Spleen (tissue), 11 donors: Measurements from ENCODE around the gene COL12A1. TPM values are rescaled to one million over a fixed set of nuclear protein-coding genes. Genes with fewer than 3 reads are reported as not detected.

Experiments
- DNase-seq: peaks from one replicate; pipeline ENCODE4 v3.0.0-alpha.2; 2020
- H3K27ac ChIP-seq, 8 donors: fragments of 200-600 bp; sonication (generic) in 7 of 8; 1 replicate in 4 of 8; 2 replicates in 4 of 8; pipeline versions ENCODE4 v1.5.0 to v1.8.0; 2016 to 2021; ENCODE audit warnings: inconsistent platforms in 4 of 8, mild to moderate bottlenecking in 4 of 8, moderate library complexity in 1 of 8
- H3K27me3 ChIP-seq, 7 donors: fragments of 200-600 bp; sonication (generic) in 6 of 7; replicated peaks in 1 of 7; 1 replicate in 4 of 7; 2 replicates in 3 of 7; pipeline versions ENCODE4 v1.5.0 to v1.8.0; 2016 to 2021; ENCODE audit warnings: inconsistent platforms in 3 of 7, mild to moderate bottlenecking in 1 of 7
- H3K36me3 ChIP-seq, 6 donors: fragments of 200-600 bp; sonication (generic) in 5 of 6; 1 replicate in 4 of 6; 2 replicates in 2 of 6; pipeline versions ENCODE4 v1.5.0 to v1.8.0; 2016 to 2021; ENCODE audit warnings: inconsistent platforms in 2 of 6
- H3K4me1 ChIP-seq, 6 donors: fragments of 200-600 bp; sonication (generic) in 5 of 6; 1 replicate in 3 of 6; 2 replicates in 3 of 6; pipeline versions ENCODE4 v1.5.0 to v1.8.0; 2016 to 2021; ENCODE audit warnings: inconsistent platforms in 3 of 6
- H3K4me3 ChIP-seq, 8 donors: fragments of 200-600 bp; sonication (generic) in 7 of 8; 1 replicate in 4 of 8; 2 replicates in 4 of 8; pipeline versions ENCODE4 v1.5.0 to v1.8.0; 2016 to 2021; ENCODE audit warnings: inconsistent platforms in 4 of 8, mild to moderate bottlenecking in 4 of 8, moderate library complexity in 2 of 8
- H3K9me3 ChIP-seq, 8 donors: fragments of 200-600 bp; sonication (generic) in 7 of 8; 1 replicate in 4 of 8; 2 replicates in 4 of 8; pipeline versions ENCODE4 v1.5.0 to v1.8.0; 2016 to 2021; ENCODE audit warnings: inconsistent platforms in 4 of 8
- POLR2A ChIP-seq, 3 donors: fragments of 450-650 bp; IDR thresholded peaks; one replicate each; pipeline ENCODE4 v1.5.1; 2017; ENCODE audit warnings: antibody characterized with exemption in 3 of 3, mild to moderate bottlenecking in 1 of 3
- POLR2AphosphoS5 ChIP-seq, 3 donors: sonication (generic); formaldehyde crosslinking; IDR thresholded peaks; one replicate each; pipeline ENCODE4 v1.5.1; 2017; ENCODE audit warnings: antibody characterized with exemption in 3 of 3
- WGBS, 5 donors: extraction: QIAGEN DNeasy Blood & Tissue Kit in 3 of 5; methylation state at CpG; one replicate each; pipeline versions ENCODE4 v1.1.5 to v1.1.7; 2013 to 2018; 5-methylcytosine and 5-hydroxymethylcytosine counted together
- intact Hi-C: fragments of 100-400 bp; cut with DNase I; formaldehyde crosslinking; loops from one replicate; pipeline ENCODE4 v1.15.0; 2023; ENCODE audit warnings: low total_unique reads
- polyA plus RNA-seq, 3 donors: library from polyadenylated mRNA; stranded (reverse); fragments of 200-250 nt; gene quantifications; one replicate each; pipeline ENCODE4 v1.2.1, GENCODE V29; 2013
- total RNA-seq, 7 donors: library from RNA; depleted of rRNA in 3 of 7; stranded (reverse); fragments of >200 nt in 3 of 7; fragmentation: NEBNext Ultra II Directional in 4 of 7; extraction: Animal tissue kit (Norgen Biotek cat#: 25700) in 4 of 7; gene quantifications; one replicate each; pipeline versions ENCODE4 v1.1.0 to v1.2.1, GENCODE V29; 2016 to 2021
- TF ChIP-seq, protein P1 (sequence below), 11 experiments: fragments of 200-600 bp in 7 of 11; fragments of 450-650 bp in 4 of 11; sonication (generic) in 4 of 11; IDR thresholded peaks in 8 of 11; conservative IDR thresholded peaks in 3 of 11; 1 replicate in 7 of 11; 2 replicates in 4 of 11; pipeline versions ENCODE4 v1.4.0 to v1.8.0; 2016 to 2021; ENCODE audit warnings: antibody characterized with exemption in 11 of 11, inconsistent platforms in 4 of 11, mild to moderate bottlenecking in 1 of 11
- donor health status: healthy with polysubstance abuse.
- donor health status: DM: no; HTN: no; CAD: no; lungs with moderate emphysema.
- donor health status: DM: no; HTN: no; CAD: no.
- donor health status: Bipolar disorder and iron deficiency.
- donor health status: healthy.
- donor health status: DM: no; HTN: no; CAD: no.
- donor health status: DM: yes; HTN: yes; CAD: no.

COL12A1 gene
- total and polyA plus RNA-seq, 10 donors: 2.5 to 32.6 (median 21.2) TPM

DNA sequence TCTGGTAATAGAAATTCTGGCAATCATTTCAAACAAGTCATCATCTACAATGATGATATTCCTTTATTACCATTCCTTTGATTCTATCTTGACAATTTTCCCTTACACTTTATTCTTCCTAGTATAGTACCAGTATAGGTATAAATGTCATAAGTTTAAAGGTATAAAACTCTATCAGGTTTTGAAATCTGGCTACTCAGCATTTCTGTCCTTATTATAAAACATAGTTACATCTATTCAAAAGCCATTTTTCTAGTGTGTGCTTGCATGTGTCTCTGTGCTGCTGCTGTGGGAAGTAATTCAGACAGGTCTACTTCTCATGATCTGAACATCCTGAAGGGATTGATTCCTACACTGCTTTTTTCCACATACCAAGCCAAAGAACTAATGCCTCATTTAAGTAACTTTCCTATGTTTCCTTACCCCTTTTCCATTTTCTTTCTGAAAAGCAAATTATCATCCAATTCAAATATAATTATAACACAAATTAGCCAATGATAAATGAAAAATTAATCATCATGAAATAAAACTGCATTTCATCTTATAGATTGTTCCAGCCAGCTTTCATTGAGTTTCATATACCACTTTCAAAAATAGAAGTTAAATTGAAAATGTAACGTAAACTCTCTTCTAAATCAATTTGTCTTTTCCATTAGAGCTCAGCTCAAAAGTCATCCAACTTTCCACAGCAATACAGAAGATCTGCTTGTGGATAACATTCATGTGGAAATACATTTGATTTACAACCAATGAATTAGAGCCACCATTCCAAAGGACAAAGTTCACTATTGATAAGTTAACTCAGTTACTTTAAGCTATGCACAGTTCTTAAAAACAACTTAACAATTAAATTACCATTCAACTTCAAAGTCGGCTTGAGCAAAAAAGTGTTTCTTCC lies 35.9 kb downstream of the COL12A1 start:
- DNase-seq: no peak
- Histone ChIP-seq H3K27me3 (peaks cover 0 to 5% (median 0%) of the 10 kb centered on the region in 7 donors), H3K36me3 (no peaks in the 10 kb centered on the region), H3K9me3 (no peaks in the 10 kb centered on the region), H3K4me3 (no peak overlapping the region), H3K4me1 (peaks cover 0 to 3% (median 0%) of the 10 kb centered on the region in 6 donors), H3K27ac (no peak overlapping the region)
- 69 to 93% (median 76%) methylated on average over 2 of the region's 2 CpGs for WGBS, 5 donors
- intact Hi-C loops: no loop called here
- TF ChIP-seq POLR2AphosphoS5 (IDR thresholded peaks at IDR 0.05) (no peak), POLR2A (IDR thresholded peaks at IDR 0.05) (no peak)
- TF ChIP-seq, protein P1, sequence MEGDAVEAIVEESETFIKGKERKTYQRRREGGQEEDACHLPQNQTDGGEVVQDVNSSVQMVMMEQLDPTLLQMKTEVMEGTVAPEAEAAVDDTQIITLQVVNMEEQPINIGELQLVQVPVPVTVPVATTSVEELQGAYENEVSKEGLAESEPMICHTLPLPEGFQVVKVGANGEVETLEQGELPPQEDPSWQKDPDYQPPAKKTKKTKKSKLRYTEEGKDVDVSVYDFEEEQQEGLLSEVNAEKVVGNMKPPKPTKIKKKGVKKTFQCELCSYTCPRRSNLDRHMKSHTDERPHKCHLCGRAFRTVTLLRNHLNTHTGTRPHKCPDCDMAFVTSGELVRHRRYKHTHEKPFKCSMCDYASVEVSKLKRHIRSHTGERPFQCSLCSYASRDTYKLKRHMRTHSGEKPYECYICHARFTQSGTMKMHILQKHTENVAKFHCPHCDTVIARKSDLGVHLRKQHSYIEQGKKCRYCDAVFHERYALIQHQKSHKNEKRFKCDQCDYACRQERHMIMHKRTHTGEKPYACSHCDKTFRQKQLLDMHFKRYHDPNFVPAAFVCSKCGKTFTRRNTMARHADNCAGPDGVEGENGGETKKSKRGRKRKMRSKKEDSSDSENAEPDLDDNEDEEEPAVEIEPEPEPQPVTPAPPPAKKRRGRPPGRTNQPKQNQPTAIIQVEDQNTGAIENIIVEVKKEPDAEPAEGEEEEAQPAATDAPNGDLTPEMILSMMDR (IDR thresholded peaks at IDR 0.05 in 8 of 11, conservative IDR thresholded peaks at IDR 0.05 in 3 of 11): no peak

- TF ChIP-seq POLR2AphosphoS5 (IDR thresholded peaks at IDR 0.05) (no peak), POLR2A (IDR thresholded peaks at IDR 0.05) (no peak)
- TF ChIP-seq, protein P1 (IDR thresholded peaks at IDR 0.05 in 8 of 11, conservative IDR thresholded peaks at IDR 0.05 in 3 of 11): no peak
- Histone ChIP-seq H3K36me3 (no peaks in the 10 kb centered on the region), H3K9me3 (peaks cover 0 to 5% (median 0%) of the 10 kb centered on the region in 8 donors), H3K27me3 (no peaks in the 10 kb centered on the region), H3K27ac (no peak overlapping the region), H3K4me1 (peaks cover 0 to 3% (median 0%) of the 10 kb centered on the region in 6 donors), H3K4me3 (no peak overlapping the region)
- intact Hi-C loops: no loop called here
- DNase-seq: no peak
- 70 to 88% (median 81%) methylated on average over 2 of the region's 2 CpGs for WGBS, 5 donors
These were observed 38.0 kb downstream of the COL12A1 start for GRCh38 chr6:75167851-75168250.

- 53 to 78% (median 71%) methylated on average over 3 of the region's 3 CpGs for WGBS, 5 donors
- Histone ChIP-seq H3K27me3 (no peaks in the 10 kb centered on the region), H3K9me3 (peaks cover 0 to 5% (median 0%) of the 10 kb centered on the region in 8 donors), H3K4me1 (peaks cover 0 to 3% (median 0%) of the 10 kb centered on the region in 6 donors), H3K27ac (no peak overlapping the region), H3K4me3 (no peak overlapping the region), H3K36me3 (no peaks in the 10 kb centered on the region)
- no peak for TF ChIP-seq POLR2A (IDR thresholded peaks at IDR 0.05)
- TF ChIP-seq, protein P1 (IDR thresholded peaks at IDR 0.05 in 8 of 11, conservative IDR thresholded peaks at IDR 0.05 in 3 of 11): no peak
- no peak for DNase-seq
- intact Hi-C loops: no loop called here
These were observed 38.5 kb downstream of the COL12A1 start for GRCh38 chr6:75167325-75167724.

DNA sequence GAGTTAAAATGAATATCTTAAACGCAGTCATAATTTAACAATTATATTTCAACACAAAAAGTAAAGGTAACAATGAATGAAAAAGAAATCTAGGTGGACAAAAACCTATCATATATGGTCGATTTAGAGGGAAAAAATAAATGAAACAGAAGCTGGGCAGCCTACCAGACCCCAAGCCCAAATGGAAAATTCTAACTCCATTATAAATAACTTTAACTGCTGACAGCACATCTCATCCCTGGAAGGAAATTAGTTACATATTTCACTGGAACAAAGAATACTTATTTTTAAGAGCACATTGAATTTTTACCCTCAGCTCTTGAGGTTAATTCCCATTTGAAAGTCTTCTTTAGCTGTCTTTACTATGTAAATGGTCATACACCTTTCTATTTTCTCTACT lies 39.1 kb downstream of the COL12A1 start:
- TF ChIP-seq POLR2AphosphoS5 (IDR thresholded peaks at IDR 0.05): no peak
- TF ChIP-seq, protein P1 (IDR thresholded peaks at IDR 0.05 in 8 of 11, conservative IDR thresholded peaks at IDR 0.05 in 3 of 11): no peak
- TF ChIP-seq POLR2A (IDR thresholded peaks at IDR 0.05): no peak
- Histone ChIP-seq H3K9me3 (peaks cover 0 to 5% (median 0%) of the 10 kb centered on the region in 8 donors), H3K4me1 (peaks cover 0 to 3% (median 0%) of the 10 kb centered on the region in 6 donors), H3K36me3 (no peaks in the 10 kb centered on the region), H3K27ac (no peak overlapping the region), H3K27me3 (no peaks in the 10 kb centered on the region), H3K4me3 (no peak overlapping the region)
- WGBS, 5 donors: 57 to 79% (median 59%) methylated on average over 2 of the region's 2 CpGs
- intact Hi-C loops: no loop called here
- DNase-seq: no peak
